ENCODE measurements around the gene CCDC183. TPM values are rescaled to one million over a fixed set of nuclear protein-coding genes. Genes with fewer than 3 reads are reported as not detected.

Gene CCDC183
- total RNA-seq, 1 donor from 2014 or later, result 1.2 TPM

GRCh38 chr9:136748666-136749611, 47.2 kb upstream of the CCDC183 start:
- H3K4me3 Mint-ChIP-seq (ENCODE audit: unreplicated experiment), result no peak overlapping the region
- DNase-seq (ENCODE audit: low spot score), result no peak
- H3K9me3 Mint-ChIP-seq (ENCODE audit: unreplicated experiment), result peaks cover 6% of the 10 kb centered on the region
- H3K27me3 Mint-ChIP-seq (ENCODE audit: unreplicated experiment), result peaks cover 5% of the 10 kb centered on the region
- peaks cover 4% of the 10 kb centered on the region for H3K36me3 Mint-ChIP-seq (ENCODE audit: low read depth, unreplicated experiment)
- no peak for TF ChIP-seq CTCF (IDR thresholded peaks at IDR 0.05; ENCODE audit: unreplicated experiment)
- H3K4me1 Mint-ChIP-seq (ENCODE audit: unreplicated experiment), result no peaks in the 10 kb centered on the region
- H3K27ac Mint-ChIP-seq (ENCODE audit: unreplicated experiment), result no peak overlapping the region

GRCh38 chr9:136750526-136750925, 45.6 kb upstream of the CCDC183 start:
- H3K27ac Mint-ChIP-seq (ENCODE audit: unreplicated experiment), result no peak overlapping the region
- H3K4me1 Mint-ChIP-seq (ENCODE audit: unreplicated experiment), result no peaks in the 10 kb centered on the region
- no peak for DNase-seq (ENCODE audit: low spot score)
- H3K27me3 Mint-ChIP-seq (ENCODE audit: unreplicated experiment), result peaks cover 6% of the 10 kb centered on the region
- peaks cover 6% of the 10 kb centered on the region for H3K36me3 Mint-ChIP-seq (ENCODE audit: low read depth, unreplicated experiment)
- no peak for TF ChIP-seq CTCF (IDR thresholded peaks at IDR 0.05; ENCODE audit: unreplicated experiment)
- H3K4me3 Mint-ChIP-seq (ENCODE audit: unreplicated experiment), result no peak overlapping the region
- H3K9me3 Mint-ChIP-seq (ENCODE audit: unreplicated experiment), result peaks cover 6% of the 10 kb centered on the region

GRCh38 chr9:136751244-136751643, 44.9 kb upstream of the CCDC183 start:
- H3K4me1 Mint-ChIP-seq (ENCODE audit: unreplicated experiment), result no peaks in the 10 kb centered on the region
- H3K9me3 Mint-ChIP-seq (ENCODE audit: unreplicated experiment), result peaks cover 6% of the 10 kb centered on the region

GRCh38 chr9:136751814-136752213, 44.3 kb upstream of the CCDC183 start:
- H3K27ac Mint-ChIP-seq (ENCODE audit: unreplicated experiment), result no peak overlapping the region
- H3K9me3 Mint-ChIP-seq (ENCODE audit: unreplicated experiment), result peaks cover 6% of the 10 kb centered on the region
- DNase-seq (ENCODE audit: low spot score), result no peak

More at GRCh38 chr9:136751244-136751643, 44.9 kb upstream of the CCDC183 start:
- Mint-ChIP-seq H3K4me3 (ENCODE audit: unreplicated experiment) (no peak overlapping the region), H3K36me3 (ENCODE audit: low read depth, unreplicated experiment) (peaks cover 7% of the 10 kb centered on the region), H3K27ac (ENCODE audit: unreplicated experiment) (no peak overlapping the region), H3K27me3 (ENCODE audit: unreplicated experiment) (peaks cover 13% of the 10 kb centered on the region)
- DNase-seq (ENCODE audit: low spot score), result no peak
- TF ChIP-seq CTCF (IDR thresholded peaks at IDR 0.05; ENCODE audit: unreplicated experiment), result no peak

More at GRCh38 chr9:136751814-136752213, 44.3 kb upstream of the CCDC183 start:
- no peaks in the 10 kb centered on the region for H3K4me1 Mint-ChIP-seq (ENCODE audit: unreplicated experiment)
- peaks cover 14% of the 10 kb centered on the region for H3K27me3 Mint-ChIP-seq (ENCODE audit: unreplicated experiment)
- peaks cover 7% of the 10 kb centered on the region for H3K36me3 Mint-ChIP-seq (ENCODE audit: low read depth, unreplicated experiment)
- TF ChIP-seq CTCF (IDR thresholded peaks at IDR 0.05; ENCODE audit: unreplicated experiment), result no peak
- no peak overlapping the region for H3K4me3 Mint-ChIP-seq (ENCODE audit: unreplicated experiment)

Measured in endothelial cell (in vitro differentiated cells).